Measurements from ENCODE around the gene SLC17A6.

SLC17A6 gene
- total RNA-seq = 0 reads per million in 4 donors

GRCh38 chr11:22337596-22338485 is at the start of gene SLC17A6:
SLC17A6 (plus strand) TSS chr11:22338381; CDS start chr11:22338534, 153 bp downstream.
- DNase-seq = no peak

DNA sequence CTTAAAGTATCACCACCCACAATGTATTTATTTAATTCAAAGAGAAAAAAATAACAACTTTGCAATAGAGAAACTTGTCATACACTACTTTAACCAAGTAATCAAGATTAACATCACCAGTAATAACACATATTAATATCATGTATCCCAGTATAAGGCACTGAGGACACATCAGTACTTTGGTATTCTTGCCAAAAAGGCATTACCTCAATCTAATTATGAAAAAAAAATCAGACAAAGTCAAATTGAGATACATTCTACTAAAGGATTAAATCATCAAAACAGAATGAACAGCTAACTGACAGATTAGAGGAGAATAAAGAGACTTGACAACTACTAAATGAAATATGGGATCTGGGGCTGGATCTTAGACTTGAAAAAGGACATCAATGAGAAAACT is 35.8 kb upstream of the SLC17A6 start:
- no peak for DNase-seq

GRCh38 chr11:22304337-22304961 is 33.7 kb upstream of the SLC17A6 start:
- no peak for DNase-seq

DNA sequence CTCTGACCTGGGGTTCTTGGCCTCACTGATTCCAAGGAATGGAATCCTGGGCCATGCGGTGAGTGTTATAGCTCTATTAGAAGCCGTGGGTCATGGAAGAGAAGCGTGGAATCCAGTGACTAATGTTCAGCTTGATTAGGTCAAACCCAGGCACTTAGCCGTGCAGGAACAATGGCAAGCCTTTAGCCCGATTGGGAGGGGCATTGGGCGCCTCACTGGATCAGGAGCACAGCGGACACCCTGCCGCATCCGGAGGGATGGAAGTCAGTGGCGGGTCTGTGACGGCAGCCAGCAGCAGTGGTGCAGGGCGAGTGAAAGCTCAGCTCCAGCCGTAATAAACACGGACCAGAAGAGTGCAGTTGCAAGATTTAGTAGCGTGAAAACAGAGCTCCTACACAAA is 20.5 kb upstream of the SLC17A6 start:
- no peak for DNase-seq

DNA sequence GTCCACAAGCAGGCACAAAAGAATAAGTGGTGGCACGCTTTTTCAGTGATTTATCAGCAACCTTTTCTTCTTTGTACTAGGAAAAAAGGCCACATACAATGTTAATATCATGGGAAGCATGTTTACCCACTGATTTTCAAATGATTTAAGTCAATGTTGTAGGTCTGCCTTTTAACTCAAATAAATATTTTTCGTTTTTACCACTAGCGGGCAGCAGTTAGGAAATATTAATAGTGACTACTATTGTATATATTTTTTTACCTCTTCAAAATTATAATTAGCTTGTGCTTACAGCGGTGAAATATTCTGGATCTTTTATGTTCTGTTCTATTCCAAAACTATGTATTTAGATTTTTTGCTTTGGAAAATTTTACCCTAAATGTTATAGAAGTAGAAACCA is 6.4 kb upstream of the SLC17A6 start:
- DNase-seq = no peak

DNA sequence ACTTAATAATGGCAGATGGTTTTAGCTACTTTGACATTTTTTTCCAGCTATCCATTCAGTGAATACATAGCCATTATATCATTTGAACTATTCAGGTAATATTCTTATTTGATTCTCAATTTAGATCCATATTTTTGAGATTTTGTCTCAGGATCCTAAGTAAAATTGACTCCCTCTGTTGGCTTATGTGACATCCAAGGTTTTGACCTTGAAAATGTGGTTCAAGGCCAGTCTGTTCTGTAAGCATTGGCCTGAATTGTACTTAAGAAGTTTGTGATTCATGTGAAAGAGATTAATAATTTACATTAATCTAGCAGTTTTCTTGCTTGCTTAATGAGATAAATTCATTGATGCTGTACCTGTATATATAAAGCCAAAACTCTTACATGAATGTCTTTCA is 1.6 kb upstream of the SLC17A6 start:
- DNase-seq = no peak

DNA sequence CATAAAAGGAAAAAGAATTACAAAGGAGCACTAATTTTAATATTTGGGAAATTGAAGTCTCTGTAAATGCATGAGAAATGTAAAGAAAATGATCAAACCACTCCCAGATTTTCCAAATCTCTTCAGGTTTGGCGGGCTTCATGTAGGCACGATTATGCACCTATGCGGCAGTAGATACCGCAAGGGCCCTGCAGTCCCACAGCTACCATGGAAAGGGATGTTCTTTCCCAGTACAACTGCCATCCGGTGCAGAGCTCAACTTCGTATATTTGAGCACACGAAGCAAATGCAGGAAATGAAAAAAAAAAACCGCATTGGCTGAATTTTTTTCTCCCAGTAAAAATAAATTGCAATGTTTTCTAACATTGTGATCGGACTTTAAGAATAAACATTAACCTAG is 1.4 kb downstream of the SLC17A6 start:
- DNase-seq = no peak

DNA sequence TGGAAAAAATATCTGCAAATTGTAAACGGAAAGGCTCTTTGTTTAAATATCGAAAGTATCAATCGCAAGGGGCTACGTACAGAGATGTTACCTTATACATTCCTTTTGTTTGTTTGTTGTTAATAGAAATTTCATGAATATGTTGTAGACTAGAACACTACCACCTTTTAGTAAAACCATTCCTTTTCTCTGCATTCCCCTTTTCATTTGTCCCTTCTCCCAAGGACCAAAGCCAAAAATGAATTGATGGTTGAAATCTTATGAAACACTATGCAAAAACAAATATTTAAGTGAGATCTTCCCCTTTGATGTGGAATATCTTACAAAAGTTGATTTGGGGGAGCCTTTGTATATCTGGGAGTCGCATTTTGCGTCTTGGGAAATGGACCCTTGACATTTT is 2.1 kb downstream of the SLC17A6 start:
- no peak for DNase-seq

- no peak for DNase-seq
Measured at GRCh38 chr11:22340701-22341587, 2.8 kb downstream of the SLC17A6 start.

- DNase-seq = no peak
Measured at GRCh38 chr11:22341588-22341931, 3.4 kb downstream of the SLC17A6 start.

- DNase-seq = no peak
Measured at GRCh38 chr11:22342211-22343031, 4.2 kb downstream of the SLC17A6 start.

GRCh38 chr11:22343032-22343324 is 4.8 kb downstream of the SLC17A6 start:
- no peak for DNase-seq

GRCh38 chr11:22343371-22344032 is 5.3 kb downstream of the SLC17A6 start:
- no peak for DNase-seq

- no peak for DNase-seq
Measured at GRCh38 chr11:22344081-22344480, 5.9 kb downstream of the SLC17A6 start.

DNA sequence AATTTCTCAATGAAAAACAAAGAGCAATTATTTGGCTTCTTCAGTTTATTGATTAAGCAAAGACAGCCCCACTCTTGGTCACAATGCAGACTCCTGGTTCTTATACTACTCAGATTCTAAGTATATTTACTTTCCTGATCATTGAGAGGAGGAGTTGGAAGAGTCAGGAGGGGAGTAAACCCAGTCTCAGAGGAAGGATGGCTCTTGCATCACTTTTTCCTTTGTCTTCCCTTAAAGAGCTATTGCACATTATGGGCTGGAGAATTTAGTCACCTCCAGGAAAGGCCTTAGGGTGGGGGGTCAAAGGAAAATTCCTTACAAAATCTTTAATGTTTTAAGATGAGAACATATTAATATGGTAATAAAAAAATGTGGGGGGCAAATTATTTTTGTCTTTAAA is 8.1 kb downstream of the SLC17A6 start:
- DNase-seq = no peak

- no peak for DNase-seq
Measured at GRCh38 chr11:22347857-22348487, 9.8 kb downstream of the SLC17A6 start.

- DNase-seq = no peak
Measured at GRCh38 chr11:22349491-22349890, 11.3 kb downstream of the SLC17A6 start.

GRCh38 chr11:22359295-22359694 is 21.1 kb downstream of the SLC17A6 start:
- no peak for DNase-seq

DNA sequence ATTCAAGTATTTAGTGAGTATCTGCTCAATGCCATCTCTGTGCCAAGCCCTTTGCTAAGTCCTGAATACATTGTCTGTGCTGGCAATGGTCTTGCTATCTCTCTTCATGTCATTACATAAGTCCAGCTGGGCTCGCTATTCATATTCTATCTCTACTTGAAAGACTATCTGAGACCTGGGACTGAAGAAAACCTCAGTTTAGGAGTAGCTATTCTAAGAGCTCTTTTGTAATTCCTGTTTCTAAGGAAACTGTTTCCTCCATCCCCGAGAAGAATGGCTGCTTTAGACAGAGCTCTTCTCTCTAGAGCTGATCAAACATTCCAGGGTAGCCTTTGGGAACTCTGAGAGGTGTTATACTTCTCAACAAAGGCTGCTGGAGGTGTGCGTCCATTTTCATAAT is 33.0 kb downstream of the SLC17A6 start:
- DNase-seq = no peak

DNA sequence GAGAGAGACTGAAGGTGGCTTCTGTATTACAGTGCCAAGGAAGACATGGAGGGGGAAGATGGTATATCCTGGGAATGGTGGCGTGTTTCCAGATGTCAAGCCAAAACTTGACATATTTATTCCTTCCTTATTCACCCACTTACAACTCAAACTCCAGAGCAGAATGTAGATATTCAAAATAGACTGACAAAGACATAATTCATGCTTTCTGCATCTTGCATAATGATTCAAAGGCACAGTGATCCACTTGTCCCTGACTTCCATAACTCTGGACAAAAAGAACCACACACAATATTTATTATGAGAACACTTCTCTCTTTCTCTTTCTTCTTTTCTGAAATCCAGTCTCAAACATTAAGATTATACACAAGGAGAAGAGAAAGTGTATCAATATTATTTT is 48.9 kb downstream of the SLC17A6 start:
- DNase-seq = no peak

DNA sequence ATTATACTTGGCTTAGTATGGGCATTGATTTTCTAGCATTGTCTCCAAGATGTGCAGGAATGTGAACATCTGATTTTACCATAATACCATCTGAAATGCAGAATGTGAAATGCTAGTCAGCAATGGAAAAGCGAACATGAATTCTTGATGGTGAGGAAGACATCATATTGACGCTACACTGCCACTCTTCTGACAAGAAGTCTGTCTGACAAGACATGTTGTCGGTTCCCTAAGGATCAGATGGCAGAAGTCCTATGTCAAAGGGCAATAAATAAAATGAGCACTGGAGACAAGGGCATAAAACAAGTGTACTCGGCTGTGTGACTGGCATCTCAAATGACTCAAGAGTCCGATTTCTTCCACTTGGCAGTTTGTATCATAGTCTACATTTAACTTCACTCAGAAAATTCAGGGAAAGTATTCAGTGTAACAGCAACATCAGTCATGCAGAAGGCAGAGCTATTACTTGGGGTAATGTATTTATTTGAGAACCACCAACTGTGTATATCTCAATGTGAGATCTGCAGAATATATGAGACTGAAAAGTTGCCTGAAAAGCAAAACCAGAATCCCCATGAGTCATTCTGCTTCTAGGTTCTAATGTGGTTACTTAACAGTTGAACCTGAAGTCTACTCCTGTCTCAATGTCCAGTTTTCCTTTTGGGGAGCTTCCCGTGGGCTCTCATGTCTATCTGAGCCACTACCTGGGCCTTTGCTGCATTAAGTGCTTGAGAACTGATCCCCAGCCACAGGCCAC is 51.5 kb downstream of the SLC17A6 start:
- no peak for DNase-seq
